ENCODE data around the gene BICC1.

The BICC1 gene

DNA sequence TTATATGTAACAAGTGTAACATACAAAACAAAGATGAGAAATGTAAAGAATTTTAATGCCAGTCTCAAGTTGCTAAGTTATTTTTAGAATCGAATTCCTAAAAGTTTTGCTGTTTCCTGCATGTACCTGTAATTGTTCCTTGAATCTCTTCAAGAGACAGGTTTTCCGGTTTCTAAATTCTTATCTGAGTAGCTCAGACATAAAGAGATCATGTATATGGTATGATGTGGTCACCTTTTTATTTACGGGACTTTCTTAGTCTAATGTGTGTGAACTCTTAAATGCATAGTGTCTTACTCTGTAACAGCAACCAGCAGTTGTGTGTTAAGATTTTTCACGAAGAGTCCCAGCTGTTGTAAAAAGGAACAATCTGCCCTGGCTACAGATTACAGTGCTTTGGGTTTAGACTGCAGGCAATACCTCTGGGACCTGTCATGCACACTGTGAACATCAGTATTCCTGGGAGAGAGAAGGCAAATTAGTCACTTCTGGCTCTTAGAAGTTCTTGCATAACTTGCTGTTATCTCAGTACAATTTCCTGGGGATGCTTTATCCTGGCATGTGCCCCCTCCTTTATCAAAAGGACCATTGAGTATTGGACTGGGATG is 263.4 kb downstream of the BICC1 start:
- no peak for DNase-seq

GRCh38 chr10:58776568-58777318 is 264.1 kb downstream of the BICC1 start:
- DNase-seq = no peak

DNA sequence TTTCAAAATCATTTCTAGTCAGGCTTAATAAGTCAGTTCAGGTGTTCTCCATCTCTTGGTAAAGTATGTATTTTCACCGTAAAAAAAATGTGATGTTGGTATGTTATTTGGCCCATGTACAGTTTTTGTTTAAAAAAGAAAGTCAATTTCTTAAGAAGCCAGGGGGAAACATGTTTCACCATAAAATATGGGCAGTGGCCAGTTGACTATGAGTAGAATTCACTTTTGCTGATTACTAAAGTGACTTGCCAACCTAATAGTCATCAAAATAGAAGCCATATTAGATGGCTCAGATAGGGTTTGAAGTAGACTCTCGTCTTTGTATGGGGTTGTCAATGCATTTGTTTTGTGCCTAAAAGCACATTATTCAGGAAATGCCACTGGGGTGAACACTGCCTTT is 266.3 kb downstream of the BICC1 start:
- no peak for DNase-seq

- DNase-seq = no peak
Observed at GRCh38 chr10:58779594-58779993, 266.9 kb downstream of the BICC1 start.

GRCh38 chr10:58780476-58780875 is 267.8 kb downstream of the BICC1 start:
- no peak for DNase-seq

- DNase-seq = peak in 1 of 56 donors; percentile 1
Observed at GRCh38 chr10:58781873-58782488, 269.3 kb downstream of the BICC1 start.

DNA sequence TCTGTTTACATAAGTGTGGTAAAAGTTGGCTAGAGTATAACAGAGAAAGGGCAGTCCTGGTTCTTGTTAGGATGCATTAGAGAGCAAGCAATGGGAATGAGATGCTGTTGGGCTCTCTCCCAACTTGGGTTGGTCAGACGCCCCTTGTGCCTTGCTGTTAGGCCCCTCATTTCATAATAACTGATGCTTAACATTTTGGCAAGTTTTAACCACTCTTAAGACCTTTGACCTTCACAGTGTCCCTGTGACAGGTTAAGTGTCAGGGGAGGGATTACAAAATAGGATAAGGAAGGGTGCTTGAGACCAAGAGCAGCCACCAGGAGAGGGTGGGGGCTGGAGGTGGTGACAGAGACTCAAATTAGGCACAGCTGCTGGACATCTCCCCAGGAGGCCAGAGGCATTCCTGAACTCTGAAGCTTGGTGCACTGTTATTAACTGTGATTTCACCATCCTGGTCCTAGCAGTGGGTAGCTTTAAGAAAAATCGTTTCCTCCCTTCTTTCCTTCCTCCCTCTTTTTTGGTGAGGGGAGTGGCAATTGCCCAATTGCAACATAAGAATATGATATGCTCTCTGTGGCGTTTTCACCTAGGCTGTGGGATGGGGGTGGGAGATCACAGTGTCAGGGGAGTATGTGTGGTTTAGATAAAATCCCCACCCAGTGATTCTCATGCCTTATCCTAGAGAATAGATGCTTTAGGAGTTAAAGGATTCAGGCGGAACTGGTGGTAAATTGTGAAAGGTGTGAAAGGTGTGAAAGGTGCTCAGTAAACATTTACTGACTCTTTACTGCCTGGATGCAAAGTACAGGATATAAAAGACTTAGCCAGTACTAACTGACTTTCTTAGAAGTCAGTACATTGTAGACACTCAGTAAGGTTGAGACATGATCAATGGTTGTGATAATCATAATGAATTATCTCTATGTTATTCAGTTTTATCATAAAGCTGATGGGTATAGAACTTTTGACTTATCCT is 270.5 kb downstream of the BICC1 start:
- DNase-seq = no peak

DNA sequence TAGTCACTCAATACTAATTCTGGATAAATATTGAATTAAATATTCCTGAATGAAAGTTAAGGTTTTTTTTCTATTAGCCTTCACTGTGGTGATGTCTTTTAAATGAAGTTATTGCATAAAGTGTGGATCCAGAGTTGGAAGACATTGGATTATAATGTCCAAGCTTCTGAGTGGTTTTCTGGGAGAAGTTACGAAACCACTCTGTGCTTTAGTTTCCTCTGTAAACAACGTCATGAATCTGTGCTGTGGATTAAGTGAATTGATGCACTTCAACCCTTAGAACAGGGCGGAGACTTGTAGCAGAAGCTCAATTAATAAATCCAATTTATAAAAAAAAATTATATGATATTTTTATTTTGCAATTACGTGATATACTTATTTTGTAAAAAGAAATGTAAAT is 271.7 kb downstream of the BICC1 start:
- DNase-seq = no peak

DNA sequence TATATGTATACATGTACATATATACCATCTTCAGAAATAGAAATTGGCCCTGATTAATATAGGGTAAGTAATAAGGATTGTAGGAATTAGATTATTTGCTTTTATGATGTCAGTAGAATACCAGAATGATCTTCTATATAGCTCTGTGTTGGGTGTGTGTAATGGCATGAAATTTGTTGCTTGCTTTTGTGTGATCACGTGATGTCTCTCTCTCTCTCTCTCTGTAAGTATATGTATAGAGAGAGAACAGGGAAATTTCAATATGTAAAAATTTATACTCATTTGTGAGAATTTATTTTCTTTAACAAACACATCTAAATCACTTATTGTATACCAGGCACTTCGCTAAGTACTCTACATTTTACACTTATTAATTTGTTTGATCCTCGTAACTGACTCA is 272.7 kb downstream of the BICC1 start:
- DNase-seq = no peak

GRCh38 chr10:58791137-58791536 is 278.5 kb downstream of the BICC1 start:
- DNase-seq = no peak

- no peak for DNase-seq
Observed at GRCh38 chr10:58795560-58795959, 282.9 kb downstream of the BICC1 start.

GRCh38 chr10:58796242-58796641 is 283.6 kb downstream of the BICC1 start:
- peak in 12 of 56 donors; percentile 0 to 20 (median 2) for DNase-seq

GRCh38 chr10:58796824-58797223 is 284.2 kb downstream of the BICC1 start:
- DNase-seq = no peak

DNA sequence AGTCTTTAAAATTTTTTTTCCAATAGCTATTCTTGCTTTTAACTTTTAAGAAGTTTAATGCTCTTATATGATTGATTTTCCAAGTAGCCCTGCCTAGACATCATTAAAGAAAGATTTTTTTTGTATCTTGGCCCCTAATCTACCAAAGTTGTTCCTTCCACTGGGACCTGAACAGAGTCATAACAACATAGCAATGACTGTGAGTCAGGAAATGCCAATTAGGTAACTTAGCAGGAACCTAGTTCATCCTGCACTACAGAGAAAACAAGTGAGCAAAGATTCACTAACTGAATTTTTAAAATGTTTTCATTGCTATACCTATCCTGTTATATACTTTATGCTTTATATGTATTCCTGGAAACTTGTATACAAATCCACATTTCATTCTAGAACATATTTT is 284.7 kb downstream of the BICC1 start:
- no peak for DNase-seq

GRCh38 chr10:58802047-58802446 is 289.4 kb downstream of the BICC1 start:
- no peak for DNase-seq

DNA sequence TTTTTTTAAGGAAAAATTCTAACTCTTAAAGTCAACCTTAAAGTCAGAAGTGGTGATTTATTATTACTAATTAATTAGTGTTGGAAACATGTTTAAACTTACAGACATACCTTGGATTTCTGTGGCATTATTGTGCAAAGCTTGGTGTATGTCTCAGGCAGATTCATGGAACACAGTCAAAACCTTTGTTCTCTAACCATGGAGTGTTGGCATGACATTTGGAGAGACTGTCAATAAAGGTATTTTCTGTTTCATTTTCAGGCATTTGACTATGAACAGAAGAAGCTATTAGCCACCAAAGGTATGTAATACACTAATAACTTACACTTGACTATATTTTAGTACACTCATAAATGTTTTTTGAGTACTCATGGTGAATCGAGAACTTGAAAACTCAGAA is 293.7 kb downstream of the BICC1 start:
- DNase-seq = no peak

- no peak for DNase-seq
Observed at GRCh38 chr10:58806970-58807628, 294.4 kb downstream of the BICC1 start.

GRCh38 chr10:58807629-58808022 is 295.0 kb downstream of the BICC1 start:
- no peak for DNase-seq

GRCh38 chr10:58810751-58811150 is 298.1 kb downstream of the BICC1 start:
- no peak for DNase-seq

- DNase-seq = no peak
Observed at GRCh38 chr10:58813573-58813972, 300.9 kb downstream of the BICC1 start.

All from nucleus accumbens (tissue), 56 donors.